ENCODE results near the gene CALR. TPM values are rescaled to one million over a fixed set of nuclear protein-coding genes. Genes with fewer than 3 reads are reported as not detected.

Gene CALR
- total RNA-seq, 1 experiment from 2014 or later: 1,088 TPM

GRCh38 chr19:12933287-12934072 is 4.9 kb upstream of the CALR start, which contains the start of gene FARSA (continued):
- peak; percentile 71 for TF ChIP-seq GABPB1 (CRISPR knock-in tag; IDR thresholded peaks at IDR 0.05)
- peak; percentile 79 for TF ChIP-seq USF1 (CRISPR knock-in tag; IDR thresholded peaks at IDR 0.05)
- 0 out of 2 replicates have a peak, but pooled peaks have one; percentile 45 for TF ChIP-seq NFE2L1 (CRISPR knock-in tag; IDR thresholded peaks at IDR 0.05)
- peak; percentile 63; the same call in 1 of the 2 replicates for TF ChIP-seq CREM (CRISPR knock-in tag; IDR thresholded peaks at IDR 0.05)
- no peak for TF ChIP-seq GTF2I (CRISPR knock-in tag; conservative IDR thresholded peaks at IDR 0.05)
- peak; percentile 69 for TF ChIP-seq SP1 (CRISPR knock-in tag; conservative IDR thresholded peaks at IDR 0.05)

- CTCF ChIA-PET: no interaction called here
- POLR2A ChIA-PET: no interaction called here
- Mint-ChIP-seq H3K9me3 (no peaks in the 10 kb centered on the region), H3K36me3 (peaks cover 29% of the 10 kb centered on the region), H3K4me1 (peaks cover 37% of the 10 kb centered on the region), H3K27me3 (ENCODE audit: low read depth) (no peaks in the 10 kb centered on the region), H3K4me3 (no peak overlapping the region), H3K27ac (no peak overlapping the region)
- no peak for DNase-seq (ENCODE audit: low spot score)
- no peak for ATAC-seq
- TF ChIP-seq ZNF512 (CRISPR knock-in tag; IDR thresholded peaks at IDR 0.05; ENCODE audit: borderline replicate concordance): no peak
- TF ChIP-seq MYBL2 (CRISPR knock-in tag; IDR thresholded peaks at IDR 0.05): no peak
- no peak for TF ChIP-seq CBFB (CRISPR knock-in tag; IDR thresholded peaks at IDR 0.05; ENCODE audit: low read depth)
- TF ChIP-seq FOXP4 (CRISPR knock-in tag; IDR thresholded peaks at IDR 0.05): no peak
Observed at GRCh38 chr19:12935071-12935470, 3.3 kb upstream of the CALR start.

GRCh38 chr19:12936582-12936981 is 1.8 kb upstream of the CALR start:
- Mint-ChIP-seq H3K9me3 (no peaks in the 10 kb centered on the region), H3K27ac (peak overlapping the region; percentile 91), H3K4me3 (no peak overlapping the region), H3K4me1 (peaks cover 43% of the 10 kb centered on the region), H3K36me3 (peaks cover 38% of the 10 kb centered on the region), H3K27me3 (ENCODE audit: low read depth) (no peaks in the 10 kb centered on the region)
- POLR2A ChIA-PET: interaction anchor here (1.7 to 2.0 kb wide), 4 partner anchors 17 to 179 kb away, joined by 4 to 13 read pairs (median 10); partner anchors contain the start of genes GCDH and SYCE2
- DNase-seq (ENCODE audit: low spot score): no peak
- CTCF ChIA-PET: interaction anchor here (0.6 to 1.7 kb wide), 11 partner anchors 10 to 393 kb away, joined by 3 to 22 read pairs (median 6); partner anchors contain the start of gene RAD23A
- no peak for ATAC-seq
- TF ChIP-seq MYBL2 (CRISPR knock-in tag; IDR thresholded peaks at IDR 0.05) (no peak), ZNF532 (CRISPR knock-in tag; IDR thresholded peaks at IDR 0.05; ENCODE audit: borderline replicate concordance) (no peak), ARID4B (CRISPR knock-in tag; IDR thresholded peaks at IDR 0.05; ENCODE audit: borderline replicate concordance) (no peak), MLX (CRISPR knock-in tag; IDR thresholded peaks at IDR 0.05) (no peak), KAT7 (CRISPR knock-in tag; IDR thresholded peaks at IDR 0.05; ENCODE audit: borderline replicate concordance) (no peak), SMAD3 (CRISPR knock-in tag; IDR thresholded peaks at IDR 0.05; ENCODE audit: borderline replicate concordance) (no peak), CREM (CRISPR knock-in tag; IDR thresholded peaks at IDR 0.05) (no peak)
